ENCODE results near the gene ISX. TPM values are rescaled to one million over a fixed set of nuclear protein-coding genes. Genes with fewer than 3 reads are reported as not detected.

The ISX gene
- total RNA-seq, 1 donor = not detected

DNA sequence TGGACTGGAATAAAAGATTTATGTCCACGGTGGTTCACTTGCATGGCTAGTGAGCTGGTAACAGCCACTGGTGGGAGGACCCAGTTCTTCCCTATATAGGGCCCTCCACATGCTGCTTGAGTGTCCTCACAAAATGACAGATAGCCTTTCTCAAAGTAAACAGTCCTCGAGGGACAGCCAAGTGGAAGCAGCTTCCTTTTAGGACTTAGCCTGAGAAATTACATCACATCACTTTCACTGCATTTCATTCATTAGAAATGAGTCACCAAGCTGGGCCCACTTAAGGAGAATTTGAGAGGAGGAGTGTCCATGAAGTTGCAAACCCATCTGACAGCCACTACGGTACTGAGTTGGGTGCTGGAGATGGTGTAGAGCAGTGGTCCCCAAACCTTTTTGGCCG lies 7.0 kb downstream of the ISX start:
- TF ChIP-seq, protein P1, sequence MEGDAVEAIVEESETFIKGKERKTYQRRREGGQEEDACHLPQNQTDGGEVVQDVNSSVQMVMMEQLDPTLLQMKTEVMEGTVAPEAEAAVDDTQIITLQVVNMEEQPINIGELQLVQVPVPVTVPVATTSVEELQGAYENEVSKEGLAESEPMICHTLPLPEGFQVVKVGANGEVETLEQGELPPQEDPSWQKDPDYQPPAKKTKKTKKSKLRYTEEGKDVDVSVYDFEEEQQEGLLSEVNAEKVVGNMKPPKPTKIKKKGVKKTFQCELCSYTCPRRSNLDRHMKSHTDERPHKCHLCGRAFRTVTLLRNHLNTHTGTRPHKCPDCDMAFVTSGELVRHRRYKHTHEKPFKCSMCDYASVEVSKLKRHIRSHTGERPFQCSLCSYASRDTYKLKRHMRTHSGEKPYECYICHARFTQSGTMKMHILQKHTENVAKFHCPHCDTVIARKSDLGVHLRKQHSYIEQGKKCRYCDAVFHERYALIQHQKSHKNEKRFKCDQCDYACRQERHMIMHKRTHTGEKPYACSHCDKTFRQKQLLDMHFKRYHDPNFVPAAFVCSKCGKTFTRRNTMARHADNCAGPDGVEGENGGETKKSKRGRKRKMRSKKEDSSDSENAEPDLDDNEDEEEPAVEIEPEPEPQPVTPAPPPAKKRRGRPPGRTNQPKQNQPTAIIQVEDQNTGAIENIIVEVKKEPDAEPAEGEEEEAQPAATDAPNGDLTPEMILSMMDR (IDR thresholded peaks at IDR 0.05; ENCODE audit: extremely low read depth, low read depth, low read length) = no peak
- no peaks in the 10 kb centered on the region for H3K4me1 ChIP-seq (ENCODE audit: insufficient read depth, low read length)
- no peak overlapping the region for H3K27ac ChIP-seq (ENCODE audit: low read depth, low read length)
- no peak overlapping the region for H2AFZ ChIP-seq (ENCODE audit: low read length)
- H4K20me1 ChIP-seq (ENCODE audit: insufficient read depth, low read length) = no peaks in the 10 kb centered on the region
- H3K4me2 ChIP-seq (ENCODE audit: insufficient read depth, low read length) = no peak overlapping the region
- H3K27me3 ChIP-seq (ENCODE audit: insufficient read depth, low read length) = peaks cover 2% of the 10 kb centered on the region
- no peaks in the 10 kb centered on the region for H3K9me3 ChIP-seq (ENCODE audit: low read depth, low read length)
- H3K4me3 ChIP-seq (ENCODE audit: insufficient read depth, low read length) = no peak overlapping the region
- H3K79me2 ChIP-seq (ENCODE audit: insufficient read depth, low read length) = no peaks in the 10 kb centered on the region
- no peak for DNase-seq (ENCODE audit: insufficient read length, low spot score, missing footprints)
- H3K36me3 ChIP-seq (ENCODE audit: insufficient read depth, low read length) = no peaks in the 10 kb centered on the region

DNA sequence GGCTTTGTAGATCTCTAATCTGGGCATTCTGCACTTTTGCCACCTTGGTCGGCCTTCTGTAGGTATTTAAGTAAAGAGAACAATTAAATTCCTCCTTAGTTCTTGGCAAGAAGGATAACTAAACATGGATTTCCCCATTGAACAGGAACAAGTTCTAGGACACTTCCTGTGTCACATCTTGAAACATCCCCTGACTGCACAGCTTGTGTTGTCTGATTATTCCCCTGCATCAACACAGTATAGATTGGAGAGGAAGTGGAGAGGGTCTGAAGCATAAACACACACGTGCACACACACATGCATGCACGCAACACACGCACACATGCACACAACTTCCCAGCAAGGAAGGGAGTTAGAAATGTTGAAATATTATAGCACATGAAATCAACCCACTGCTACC lies 8.6 kb downstream of the ISX start:
- no peak for DNase-seq (ENCODE audit: insufficient read length, low spot score, missing footprints)
- H4K20me1 ChIP-seq (ENCODE audit: insufficient read depth, low read length) = no peaks in the 10 kb centered on the region
- H3K36me3 ChIP-seq (ENCODE audit: insufficient read depth, low read length) = no peaks in the 10 kb centered on the region
- no peak overlapping the region for H3K27ac ChIP-seq (ENCODE audit: low read depth, low read length)
- no peak overlapping the region for H3K4me3 ChIP-seq (ENCODE audit: insufficient read depth, low read length)
- H3K4me2 ChIP-seq (ENCODE audit: insufficient read depth, low read length) = no peak overlapping the region
- no peaks in the 10 kb centered on the region for H3K79me2 ChIP-seq (ENCODE audit: insufficient read depth, low read length)
- no peaks in the 10 kb centered on the region for H3K9me3 ChIP-seq (ENCODE audit: low read depth, low read length)
- H2AFZ ChIP-seq (ENCODE audit: low read length) = no peak overlapping the region
- no peaks in the 10 kb centered on the region for H3K4me1 ChIP-seq (ENCODE audit: insufficient read depth, low read length)
- peaks cover 2% of the 10 kb centered on the region for H3K27me3 ChIP-seq (ENCODE audit: insufficient read depth, low read length)
- TF ChIP-seq, protein P1 (IDR thresholded peaks at IDR 0.05; ENCODE audit: extremely low read depth, low read depth, low read length) = no peak

DNA sequence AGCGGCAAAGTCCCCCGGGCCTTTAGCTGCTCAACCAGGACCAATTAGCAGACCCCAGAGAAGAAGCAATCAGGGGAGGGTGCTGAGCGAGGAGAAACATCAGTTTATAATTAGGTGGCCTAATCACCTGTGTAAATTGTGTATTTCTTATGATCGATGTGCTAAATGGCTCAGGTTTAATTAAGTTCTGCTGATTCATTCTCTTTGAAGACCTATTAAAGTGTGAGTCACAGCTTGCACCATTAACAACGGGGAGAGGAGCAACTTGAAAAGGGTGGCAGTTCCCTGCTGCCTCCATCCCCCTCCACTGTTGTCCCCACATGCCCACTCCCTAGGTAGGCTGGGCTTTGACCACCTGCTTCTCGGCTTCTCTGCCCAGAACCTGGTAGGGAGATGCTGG lies 10.7 kb downstream of the ISX start:
- H4K20me1 ChIP-seq (ENCODE audit: insufficient read depth, low read length) = no peaks in the 10 kb centered on the region
- H2AFZ ChIP-seq (ENCODE audit: low read length) = no peak overlapping the region
- no peak overlapping the region for H3K4me3 ChIP-seq (ENCODE audit: insufficient read depth, low read length)
- TF ChIP-seq, protein P1 (IDR thresholded peaks at IDR 0.05; ENCODE audit: extremely low read depth, low read depth, low read length) = no peak
- H3K27me3 ChIP-seq (ENCODE audit: insufficient read depth, low read length) = peaks cover 2% of the 10 kb centered on the region
- no peak overlapping the region for H3K4me2 ChIP-seq (ENCODE audit: insufficient read depth, low read length)
- H3K9me3 ChIP-seq (ENCODE audit: low read depth, low read length) = no peaks in the 10 kb centered on the region
- DNase-seq (ENCODE audit: insufficient read length, low spot score, missing footprints) = no peak
- H3K79me2 ChIP-seq (ENCODE audit: insufficient read depth, low read length) = no peaks in the 10 kb centered on the region
- no peak overlapping the region for H3K27ac ChIP-seq (ENCODE audit: low read depth, low read length)
- no peaks in the 10 kb centered on the region for H3K4me1 ChIP-seq (ENCODE audit: insufficient read depth, low read length)
- H3K36me3 ChIP-seq (ENCODE audit: insufficient read depth, low read length) = no peaks in the 10 kb centered on the region

DNA sequence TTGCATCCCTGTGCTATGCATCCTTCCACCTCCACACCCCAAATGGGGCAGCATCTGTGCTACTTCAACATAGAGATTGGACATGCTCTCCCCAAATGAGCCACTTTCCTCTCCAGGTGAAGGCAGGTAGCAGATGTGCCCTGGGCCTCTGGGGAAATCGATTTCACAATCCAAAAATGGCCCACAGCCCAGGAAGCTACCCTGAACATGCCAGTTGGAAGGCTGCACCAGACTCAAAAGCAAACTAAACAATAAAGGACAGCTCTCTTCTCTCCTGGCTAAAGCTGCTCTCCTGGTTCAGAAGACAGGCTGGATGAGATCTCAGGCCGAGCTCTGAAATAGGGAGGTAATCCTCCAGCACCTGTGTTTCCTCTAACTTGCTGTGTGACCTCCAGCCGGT lies 19.7 kb downstream of the ISX start:
- H2AFZ ChIP-seq (ENCODE audit: low read length) = no peak overlapping the region
- no peak overlapping the region for H3K4me3 ChIP-seq (ENCODE audit: insufficient read depth, low read length)
- H3K79me2 ChIP-seq (ENCODE audit: insufficient read depth, low read length) = no peaks in the 10 kb centered on the region
- no peaks in the 10 kb centered on the region for H4K20me1 ChIP-seq (ENCODE audit: insufficient read depth, low read length)
- no peak overlapping the region for H3K27ac ChIP-seq (ENCODE audit: low read depth, low read length)
- no peaks in the 10 kb centered on the region for H3K27me3 ChIP-seq (ENCODE audit: insufficient read depth, low read length)
- no peaks in the 10 kb centered on the region for H3K4me1 ChIP-seq (ENCODE audit: insufficient read depth, low read length)
- TF ChIP-seq, protein P1 (IDR thresholded peaks at IDR 0.05; ENCODE audit: extremely low read depth, low read depth, low read length) = no peak
- no peaks in the 10 kb centered on the region for H3K36me3 ChIP-seq (ENCODE audit: insufficient read depth, low read length)
- DNase-seq (ENCODE audit: insufficient read length, low spot score, missing footprints) = no peak
- no peaks in the 10 kb centered on the region for H3K9me3 ChIP-seq (ENCODE audit: low read depth, low read length)
- H3K4me2 ChIP-seq (ENCODE audit: insufficient read depth, low read length) = no peak overlapping the region

Data from osteoblast (primary cell).